ENCODE data around the gene ACBD3.

The ACBD3 gene

DNA sequence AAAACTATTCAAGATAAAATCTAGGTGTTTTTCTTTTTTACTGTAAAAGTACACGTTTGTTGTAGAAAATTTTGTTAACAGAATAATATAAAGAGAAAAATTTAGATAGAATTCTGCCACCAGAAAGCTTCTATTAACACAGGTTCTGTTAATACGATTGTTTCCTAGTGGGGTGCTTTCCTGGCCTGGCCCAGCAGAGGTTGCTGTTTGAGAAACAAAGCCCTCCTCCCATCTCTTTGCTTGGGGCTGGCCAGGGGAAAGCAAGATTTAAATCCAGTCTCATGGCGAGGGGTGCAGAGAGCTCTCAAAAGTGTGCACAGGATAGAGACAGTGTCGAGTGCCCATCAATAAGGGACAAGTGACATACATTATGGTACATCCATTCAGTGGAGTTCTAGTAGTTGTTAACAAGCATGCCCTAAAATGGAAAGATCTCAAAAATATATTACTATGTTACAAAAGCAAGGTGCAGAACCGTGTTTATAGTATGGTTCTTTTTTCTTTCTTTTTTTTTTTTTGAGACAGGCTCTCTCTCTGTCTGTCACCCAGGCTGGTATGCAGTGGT, 14.6 kb upstream of the ACBD3 start:
- DNase-seq (ENCODE audit: low read depth, low spot score) = no peak

DNA sequence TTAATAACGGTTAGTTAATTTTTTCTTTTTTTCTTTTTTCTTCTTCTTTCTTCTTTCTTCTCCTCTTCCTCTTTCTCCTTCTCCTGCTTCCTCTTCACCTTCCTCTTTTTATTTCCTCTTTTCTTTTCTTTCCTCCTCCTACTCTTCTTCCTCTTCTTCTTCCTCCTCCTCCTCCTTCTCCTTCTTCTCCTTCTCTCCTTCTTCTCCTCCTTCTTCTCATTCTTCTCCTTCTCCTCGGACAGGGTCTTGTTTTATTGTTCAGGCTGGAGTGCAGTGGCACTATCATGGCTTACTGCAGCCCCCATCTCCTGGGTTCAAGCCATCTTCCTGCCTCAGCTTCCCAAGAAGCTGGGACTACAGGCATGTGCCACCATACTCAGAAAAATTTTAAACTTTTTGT, 13.4 kb upstream of the ACBD3 start:
- DNase-seq (ENCODE audit: low read depth, low spot score) = no peak

DNA sequence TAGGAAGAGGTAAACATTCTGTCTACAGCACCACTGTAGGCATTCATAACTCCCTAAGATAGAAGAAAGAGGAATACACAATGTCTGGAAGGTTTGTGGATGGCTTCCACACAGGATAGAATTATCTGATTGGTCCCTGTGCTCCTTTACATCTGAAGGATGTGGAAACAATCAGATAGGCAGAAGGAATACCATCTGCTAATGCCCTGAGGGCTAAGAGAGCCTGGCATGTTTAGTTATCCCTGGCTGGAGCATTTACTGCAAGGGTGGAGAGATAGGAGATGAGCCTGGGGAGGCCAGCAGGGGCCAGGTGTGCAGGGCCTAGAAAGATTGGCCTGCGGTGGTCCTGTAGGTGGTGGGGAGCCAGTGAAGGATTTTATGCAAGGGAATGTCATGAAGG, 8.6 kb upstream of the ACBD3 start:
- DNase-seq (ENCODE audit: low read depth, low spot score) = no peak

- no peak for DNase-seq (ENCODE audit: low read depth, low spot score)
Measured at GRCh38 chr1:226187380-226187779, 839 bp upstream of the ACBD3 start.

- no peak for DNase-seq (ENCODE audit: low read depth, low spot score)
Measured at GRCh38 chr1:226187019-226187322, 430 bp upstream of the ACBD3 start.

DNA sequence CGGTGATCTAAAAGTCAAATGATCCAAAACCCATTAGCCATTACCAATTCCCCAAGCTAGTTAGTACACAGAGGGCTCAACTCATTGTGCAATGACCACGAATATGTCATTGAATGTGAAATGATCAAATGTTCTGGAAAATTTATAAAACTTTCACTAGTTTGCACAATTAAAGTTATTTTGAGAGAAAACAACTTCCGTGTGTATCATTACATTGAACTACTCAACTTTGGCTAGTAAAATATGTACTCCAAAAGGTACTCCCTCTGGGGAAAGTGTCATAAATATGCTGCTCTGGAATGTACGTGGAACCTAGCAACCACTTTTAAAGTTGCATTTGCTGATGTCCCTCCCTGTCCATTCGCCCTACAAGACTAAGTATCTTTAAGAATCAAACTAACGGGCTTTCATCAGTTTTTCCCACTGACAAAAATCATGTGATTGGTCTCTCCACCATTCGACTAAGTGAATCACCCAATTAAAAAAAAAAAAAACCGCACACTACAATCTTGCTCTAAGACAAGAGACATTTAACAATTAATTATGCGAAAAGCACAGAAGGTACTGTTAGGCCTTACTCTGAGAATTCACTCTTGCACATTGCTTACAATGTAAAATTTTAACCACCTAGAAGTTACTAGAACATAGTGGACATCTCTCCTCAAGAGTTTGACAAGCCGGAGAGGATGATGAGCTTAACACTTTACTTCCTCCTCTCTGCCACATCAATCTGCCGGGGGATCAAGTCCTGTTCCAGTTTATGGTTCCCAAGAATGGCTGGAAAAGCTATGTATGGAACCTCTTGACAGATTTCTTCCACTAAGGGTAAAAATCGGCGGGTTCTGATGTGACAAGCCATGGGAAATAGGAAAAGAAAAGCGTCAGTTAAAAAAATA, 1.2 kb downstream of the ACBD3 start:
- no peak for DNase-seq (ENCODE audit: low read depth, low spot score)

DNA sequence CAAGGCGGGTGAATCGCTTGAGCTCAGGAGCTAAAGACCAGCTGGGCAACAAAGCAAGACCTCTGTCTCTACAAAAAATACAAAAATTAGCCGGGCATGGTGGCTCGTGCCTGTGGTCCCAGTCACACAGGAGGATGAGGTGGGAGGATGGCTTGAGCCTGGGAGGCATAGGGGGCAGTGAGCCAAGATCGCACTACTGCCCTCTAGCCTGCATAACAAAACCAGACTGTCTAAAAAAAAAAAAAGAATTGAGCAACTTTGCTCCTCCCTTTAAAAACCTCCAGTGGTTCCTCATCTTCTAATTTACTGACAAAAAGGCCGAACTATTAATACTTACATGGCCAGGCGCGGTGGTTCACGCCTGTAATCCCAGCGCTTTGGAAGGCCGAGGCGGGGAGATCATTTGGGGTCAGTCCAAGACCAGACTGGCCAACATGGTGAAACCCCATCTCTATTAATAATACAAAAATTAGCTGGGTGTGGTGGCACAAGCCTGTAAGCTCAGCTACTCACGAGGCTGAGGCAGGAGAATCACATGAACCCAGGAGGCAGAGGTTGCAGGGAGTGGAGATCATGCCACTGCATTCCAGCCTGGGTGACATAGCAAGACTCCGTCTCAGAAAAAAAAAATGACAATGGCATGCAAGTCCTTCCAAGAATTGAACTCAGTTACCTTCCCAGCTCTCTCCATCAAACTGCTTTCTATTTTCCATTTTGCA, 4.4 kb downstream of the ACBD3 start:
- no peak for DNase-seq (ENCODE audit: low read depth, low spot score)

GRCh38 chr1:226176870-226177269, 9.7 kb downstream of the ACBD3 start:
- DNase-seq (ENCODE audit: low read depth, low spot score) = no peak

GRCh38 chr1:226172589-226172988, 14.0 kb downstream of the ACBD3 start:
- DNase-seq (ENCODE audit: low read depth, low spot score) = no peak

DNA sequence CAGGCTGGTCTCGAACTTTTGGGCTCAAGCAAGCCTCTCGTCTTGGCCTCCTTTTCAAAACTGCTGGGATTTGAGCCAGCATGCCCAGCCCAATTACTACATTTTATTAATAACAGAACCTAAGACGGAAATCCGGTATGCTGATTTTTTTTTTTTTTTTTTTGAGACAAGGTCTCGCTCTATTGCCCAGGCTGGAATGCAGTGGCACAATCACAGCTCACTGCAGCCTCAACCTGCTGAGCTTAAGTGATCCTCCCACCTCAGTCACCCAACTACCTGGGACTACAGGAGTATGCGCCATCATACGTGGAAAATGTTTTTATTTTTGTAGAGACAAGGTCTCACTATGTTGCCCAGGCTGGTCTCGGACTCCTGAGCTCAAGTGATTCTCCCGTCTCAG, 20.2 kb downstream of the ACBD3 start:
- DNase-seq (ENCODE audit: low read depth, low spot score) = no peak

- no peak for DNase-seq (ENCODE audit: low read depth, low spot score)
Measured at GRCh38 chr1:226164154-226164553, 22.4 kb downstream of the ACBD3 start.

- no peak for DNase-seq (ENCODE audit: low read depth, low spot score)
Measured at GRCh38 chr1:226162898-226163297, 23.6 kb downstream of the ACBD3 start.

DNA sequence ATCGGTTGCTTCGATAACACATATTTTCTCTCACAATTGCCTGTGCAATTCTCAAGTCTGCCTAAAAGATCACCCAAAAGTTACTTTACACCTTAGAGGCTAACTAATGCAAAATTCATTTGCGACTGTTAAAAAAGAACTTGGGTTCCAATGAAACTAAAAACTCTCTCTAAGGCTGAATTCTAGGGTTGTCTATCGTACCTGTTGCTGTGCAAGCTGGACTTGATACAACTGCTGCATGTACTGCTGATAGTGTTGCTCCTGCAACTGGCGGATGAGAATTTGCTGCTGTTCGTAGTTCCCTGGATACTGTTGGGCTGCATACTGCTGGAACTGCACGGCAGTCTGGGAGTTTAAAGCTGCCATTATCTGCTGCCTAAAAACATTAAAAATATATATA, 27.6 kb downstream of the ACBD3 start:
- DNase-seq (ENCODE audit: low read depth, low spot score) = no peak

DNA sequence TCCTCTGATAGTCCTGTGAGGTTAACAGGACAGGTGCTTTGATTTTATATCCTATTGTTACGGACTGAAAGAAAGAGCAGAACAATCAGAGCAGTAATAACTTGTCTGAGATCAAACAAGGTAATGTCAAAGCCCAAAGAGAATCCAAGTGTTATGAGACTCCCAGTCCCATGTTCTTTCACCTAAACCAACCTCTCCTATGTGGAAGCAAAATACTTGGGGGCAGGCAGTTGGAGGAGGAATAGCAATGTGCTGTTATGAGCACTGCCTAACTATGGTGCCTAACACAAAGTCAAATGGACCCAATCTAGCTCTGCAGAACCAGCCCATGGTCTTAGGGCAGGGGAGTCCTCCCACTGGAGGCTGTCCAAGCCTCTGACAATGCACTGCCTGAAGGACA, 28.1 kb downstream of the ACBD3 start:
- no peak for DNase-seq (ENCODE audit: low read depth, low spot score)

- no peak for DNase-seq (ENCODE audit: low read depth, low spot score)
Measured at GRCh38 chr1:226157761-226158316, 28.7 kb downstream of the ACBD3 start.

DNA sequence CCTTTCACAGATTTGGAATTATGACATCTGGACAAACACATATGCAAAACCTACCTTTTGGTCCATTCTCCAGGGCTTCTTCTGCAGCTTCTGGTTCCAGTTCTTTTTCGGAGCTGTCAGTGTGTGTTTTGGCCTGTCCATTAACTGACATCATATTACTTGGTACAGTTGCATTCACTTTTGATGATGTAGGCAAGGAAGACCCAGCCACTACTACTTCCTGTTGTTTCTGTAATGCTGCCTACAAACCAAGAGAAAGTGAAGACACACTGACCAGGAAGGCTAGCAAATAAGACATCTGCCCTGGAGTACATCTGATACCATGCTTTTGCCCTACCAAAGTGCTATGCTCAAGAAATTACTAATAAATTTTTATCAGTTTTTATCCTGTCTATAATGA, 31.9 kb downstream of the ACBD3 start:
- DNase-seq (ENCODE audit: low read depth, low spot score) = no peak

DNA sequence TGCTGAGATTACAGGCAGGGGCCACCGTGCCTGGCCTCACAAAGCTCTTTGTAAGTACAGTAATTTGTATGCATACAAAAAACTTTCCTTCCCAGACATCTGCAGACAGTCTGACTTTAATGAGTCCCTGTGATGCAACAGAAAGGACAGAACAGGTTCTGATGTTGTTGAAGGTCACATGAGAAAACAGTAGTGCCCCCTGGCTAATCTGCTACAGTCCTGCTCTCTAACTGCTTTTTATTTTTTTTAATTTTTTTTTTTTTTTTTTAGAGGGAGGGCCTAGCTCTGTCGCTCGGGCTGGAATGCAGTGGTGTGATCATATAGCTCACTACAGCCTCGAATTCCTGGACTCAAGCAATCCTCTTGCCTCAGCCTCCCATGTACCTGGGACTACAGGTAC, 36.7 kb downstream of the ACBD3 start:
- DNase-seq (ENCODE audit: low read depth, low spot score) = no peak

GRCh38 chr1:226148121-226148648, 38.4 kb downstream of the ACBD3 start:
- DNase-seq (ENCODE audit: low read depth, low spot score) = no peak

- no peak for DNase-seq (ENCODE audit: low read depth, low spot score)
Measured at GRCh38 chr1:226144045-226144444, 42.5 kb downstream of the ACBD3 start.

DNA sequence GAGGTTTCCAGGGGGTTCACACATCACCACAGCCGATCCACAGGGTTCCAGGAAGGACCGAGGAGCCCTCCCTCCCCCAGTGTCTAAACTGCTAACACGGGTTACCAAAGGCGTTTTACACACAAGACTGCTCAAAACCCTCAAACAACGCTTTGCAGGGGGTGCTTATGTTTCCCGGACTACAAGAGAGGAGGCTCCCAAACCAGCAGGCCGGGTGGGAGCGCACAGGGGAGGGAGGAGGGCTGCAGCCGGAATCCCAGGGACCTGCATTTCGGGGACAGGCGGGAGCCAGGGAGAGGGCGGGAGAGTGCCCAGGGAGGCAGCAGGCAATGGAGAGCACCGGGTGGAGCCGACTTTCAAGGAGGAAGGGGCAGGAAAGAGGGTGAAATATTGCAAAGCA, 50.8 kb downstream of the ACBD3 start:
- DNase-seq (ENCODE audit: low read depth, low spot score) = no peak

GRCh38 chr1:226135059-226135651, 51.4 kb downstream of the ACBD3 start:
- DNase-seq (ENCODE audit: low read depth, low spot score) = no peak

Data from smooth muscle cell of the brain vasculature (primary cell).